Fibroblast of skin of abdomen (primary cell): Measurements from ENCODE around the gene TRAK1.

Experiments
- DNase-seq: peaks from one replicate; pipeline ENCODE4 v3.0.0-alpha.2; 2013

Gene TRAK1

GRCh38 chr3:42127226-42127625, 36.1 kb downstream of the TRAK1 start:
- DNase-seq, result no peak

GRCh38 chr3:42128526-42128925, 37.4 kb downstream of the TRAK1 start:
- no peak for DNase-seq

- DNase-seq, result no peak
Measured at GRCh38 chr3:42129014-42129953, 38.1 kb downstream of the TRAK1 start.

DNA sequence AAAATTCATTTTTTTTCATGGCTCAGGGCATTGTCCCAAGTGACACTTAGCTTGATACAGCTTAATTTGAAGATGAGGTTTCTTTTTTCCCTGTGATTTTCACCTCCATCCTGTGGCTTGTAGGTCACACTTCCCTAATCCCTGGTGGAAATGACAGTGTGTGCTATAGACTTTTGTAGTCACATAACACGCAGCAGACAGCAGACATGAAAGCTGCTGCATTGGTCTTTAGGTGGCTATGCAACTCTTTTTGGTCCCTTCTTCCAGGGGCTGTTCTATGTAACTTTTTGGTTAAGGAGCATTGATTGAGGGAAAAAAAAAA, 38.8 kb downstream of the TRAK1 start:
- DNase-seq, result no peak

DNA sequence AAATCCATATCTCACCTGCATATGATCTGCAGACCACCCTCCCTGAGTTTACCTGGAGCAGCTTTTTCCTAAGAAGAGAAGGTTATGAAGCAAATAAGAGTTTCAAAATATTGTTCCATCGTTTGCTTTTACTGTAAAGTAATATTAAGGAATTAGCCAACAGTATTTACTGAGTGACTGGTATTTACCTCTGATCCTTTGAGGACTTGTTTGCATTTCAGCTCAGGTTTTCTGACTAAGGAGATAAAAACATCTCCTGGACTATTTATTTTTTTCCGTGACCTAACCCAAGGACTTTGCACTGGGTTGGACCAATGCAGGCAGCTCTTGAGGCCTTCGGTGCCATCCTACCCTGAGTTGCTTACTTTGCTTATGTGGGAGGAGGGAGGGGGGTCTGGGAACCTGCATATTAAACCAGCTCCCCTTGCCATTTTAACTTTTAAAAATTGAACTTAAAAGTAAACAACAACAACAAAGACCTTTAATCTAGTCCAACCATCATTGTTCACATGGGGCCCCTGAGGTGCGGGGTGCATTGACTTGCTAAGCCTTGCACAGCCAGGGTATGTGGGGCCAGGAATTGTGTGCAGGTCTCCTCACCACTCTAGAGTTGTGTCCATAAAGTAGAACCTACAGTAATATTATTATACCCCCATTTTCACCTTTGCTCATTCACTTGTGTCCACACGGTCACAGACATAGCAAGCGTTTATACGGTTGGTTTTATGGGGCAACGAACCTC, 39.3 kb downstream of the TRAK1 start:
- no peak for DNase-seq

- DNase-seq, result no peak
Measured at GRCh38 chr3:42133500-42134298, 42.5 kb downstream of the TRAK1 start.

DNA sequence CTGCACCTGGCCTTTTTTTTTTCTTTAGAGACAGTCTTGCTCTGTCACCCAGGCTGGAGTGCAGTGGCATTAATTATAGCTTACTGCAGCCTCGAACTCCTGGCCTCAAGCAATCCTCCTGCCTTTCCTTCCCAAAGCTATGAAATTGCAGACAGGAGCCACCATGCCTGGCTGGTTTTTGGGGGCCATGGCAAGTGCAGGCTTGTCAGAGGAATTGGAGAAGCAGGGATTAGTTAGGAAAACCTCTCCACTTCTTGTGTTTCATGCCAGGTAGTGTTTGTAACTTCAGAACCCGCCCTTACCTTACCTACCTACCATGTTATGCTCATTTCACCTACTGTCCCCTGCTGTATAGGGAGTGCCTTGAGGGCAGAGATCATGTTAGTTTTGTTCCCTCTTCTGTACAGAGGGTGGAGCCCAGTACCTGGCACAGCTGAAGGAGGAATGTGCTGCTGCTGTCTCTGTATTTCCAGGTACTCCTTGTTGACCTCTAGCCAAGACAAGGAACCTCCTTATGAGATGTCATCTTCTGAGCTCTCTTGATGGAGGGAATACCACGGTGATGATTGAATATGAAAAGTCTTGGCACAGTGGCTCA, 43.8 kb downstream of the TRAK1 start:
- no peak for DNase-seq

- DNase-seq, result no peak
Measured at GRCh38 chr3:42139621-42140453, 48.7 kb downstream of the TRAK1 start.

DNA sequence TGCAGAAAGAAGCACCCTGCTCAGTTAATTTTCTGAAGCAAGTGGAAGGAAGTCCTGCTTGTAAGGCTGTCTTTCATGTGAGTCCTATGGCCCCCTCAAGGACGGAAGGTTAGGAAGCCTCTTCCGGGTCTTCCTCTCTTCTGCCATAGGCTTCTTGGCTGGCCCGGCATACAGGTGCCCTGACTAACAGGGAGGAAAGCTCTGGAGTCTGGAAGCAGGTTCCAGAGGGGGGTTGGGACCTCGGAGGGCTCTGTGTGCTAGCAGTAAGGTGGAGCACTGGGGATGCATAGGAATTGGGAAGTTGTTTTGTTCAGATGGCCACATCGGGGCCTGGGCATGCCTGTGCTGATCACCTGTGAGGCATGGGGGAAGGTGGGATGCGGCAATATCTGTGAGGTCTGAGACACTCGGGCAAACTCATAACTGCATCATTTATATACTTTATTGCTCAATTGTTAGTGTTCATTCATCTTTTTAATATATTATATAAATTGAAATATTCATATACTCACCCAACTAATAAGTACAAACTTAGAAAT, 49.6 kb downstream of the TRAK1 start:
- no peak for DNase-seq

GRCh38 chr3:42143440-42143839, 52.3 kb downstream of the TRAK1 start:
- DNase-seq, result no peak

DNA sequence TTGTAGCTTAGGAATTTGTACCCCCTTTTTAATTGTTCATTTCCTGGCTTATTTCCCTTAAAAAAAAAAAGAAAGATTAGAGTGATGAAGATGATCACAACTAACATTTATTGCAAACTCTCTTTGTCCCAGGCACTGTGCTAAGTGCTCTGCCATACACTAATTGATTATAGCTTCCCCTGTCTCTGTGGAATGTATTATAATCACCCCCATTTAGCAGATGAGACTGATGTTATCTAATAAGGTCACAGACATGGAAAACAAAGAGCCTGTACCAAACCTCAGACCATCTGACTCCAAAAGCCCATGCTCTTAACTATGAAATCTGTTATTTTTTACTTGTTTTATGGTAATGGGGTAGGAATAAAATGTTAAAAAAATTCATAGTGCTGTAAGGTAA, 53.1 kb downstream of the TRAK1 start:
- no peak for DNase-seq

GRCh38 chr3:42148086-42148848, 57.1 kb downstream of the TRAK1 start:
- no peak for DNase-seq

GRCh38 chr3:42148982-42149432, 57.9 kb downstream of the TRAK1 start:
- peak; percentile 83 for DNase-seq

DNA sequence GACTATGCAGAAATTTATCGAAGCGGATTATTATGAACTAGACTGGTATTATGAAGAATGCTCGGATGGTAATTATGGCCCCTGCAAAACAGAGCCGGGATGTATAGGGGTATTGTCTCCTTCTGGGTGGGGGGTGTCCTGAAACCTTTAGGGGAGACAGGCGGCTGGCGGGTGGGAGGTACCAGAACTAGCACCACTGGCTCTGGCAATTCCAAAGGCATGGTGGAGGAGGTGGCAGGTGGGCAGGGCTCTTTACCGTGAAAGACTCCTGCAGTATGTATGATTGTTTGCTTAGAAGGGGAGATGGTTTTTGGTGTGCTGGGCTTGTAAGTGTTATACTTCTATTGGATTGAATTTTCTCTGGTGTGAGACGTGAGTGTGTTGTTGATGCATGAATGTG, 58.4 kb downstream of the TRAK1 start:
- DNase-seq, result no peak

- no peak for DNase-seq
Measured at GRCh38 chr3:42149975-42150374, 58.8 kb downstream of the TRAK1 start.

GRCh38 chr3:42151596-42152168, 60.5 kb downstream of the TRAK1 start:
- no peak for DNase-seq

- no peak for DNase-seq
Measured at GRCh38 chr3:42152193-42152592, 61.0 kb downstream of the TRAK1 start.

GRCh38 chr3:42153039-42153438, 61.9 kb downstream of the TRAK1 start:
- no peak for DNase-seq

- no peak for DNase-seq
Measured at GRCh38 chr3:42157540-42158538, 66.7 kb downstream of the TRAK1 start.
